Astrocyte (in vitro differentiated cells and primary cell): ENCODE data around the gene MEGF8. TPM values are rescaled to one million over a fixed set of nuclear protein-coding genes. Genes with fewer than 3 reads are reported as not detected.

Source experiments
- DNase-seq: peaks from one replicate; pipeline ENCODE4 v3.0.0-alpha.2; 2010; ENCODE audit warnings: low read depth
- FAIRE-seq: peaks from 2 replicates; lab custom pipeline; 2011; peaks lifted over from hg19 to GRCh38; lab: Jason Lieb, UNC
- H2AFZ ChIP-seq: 2 replicates; pipeline ENCODE4 v1.6.0; 2012; ENCODE audit warnings: low read depth, low read length, inconsistent platforms
- H3K27ac ChIP-seq: 2 replicates; pipeline ENCODE4 v1.5.1; 2011; ENCODE audit warnings: low read depth, low read length, inconsistent platforms
- H3K27me3 ChIP-seq: 2 replicates; pipeline ENCODE4 v1.6.0; 2011; ENCODE audit warnings: low read length, inconsistent platforms; ENCODE audit not compliant: insufficient read depth
- H3K36me3 ChIP-seq: 2 replicates; pipeline ENCODE4 v1.5.1; 2011; ENCODE audit warnings: low read length, inconsistent platforms; ENCODE audit not compliant: insufficient read depth
- H3K4me1 ChIP-seq: 2 replicates; pipeline ENCODE4 v1.5.1; 2011; ENCODE audit warnings: low read length, inconsistent platforms; ENCODE audit not compliant: insufficient read depth
- H3K4me2 ChIP-seq: 2 replicates; pipeline ENCODE4 v1.6.0; 2012; ENCODE audit warnings: low read length, inconsistent platforms
- H3K4me3 ChIP-seq: 2 replicates; pipeline ENCODE4 v1.5.1; 2011; ENCODE audit warnings: low read depth, mild to moderate bottlenecking, low read length, inconsistent platforms; ENCODE audit not compliant: insufficient read depth
- H3K79me2 ChIP-seq: 2 replicates; pipeline ENCODE4 v1.6.0; 2012; ENCODE audit warnings: mild to moderate bottlenecking, low read length, inconsistent platforms; ENCODE audit not compliant: insufficient read depth
- H3K9ac ChIP-seq: 2 replicates; pipeline ENCODE4 v1.6.0; 2012; ENCODE audit warnings: mild to moderate bottlenecking, low read length, inconsistent platforms
- H3K9me3 ChIP-seq: 2 replicates; pipeline ENCODE4 v1.5.1; 2012; ENCODE audit warnings: low read depth, mild to moderate bottlenecking, low read length, inconsistent platforms; ENCODE audit not compliant: insufficient read depth
- H4K20me1 ChIP-seq: 2 replicates; pipeline ENCODE4 v1.6.0; 2012; ENCODE audit warnings: low read length, inconsistent platforms; ENCODE audit not compliant: insufficient read depth
- H3K27ac Mint-ChIP-seq: one replicate; pipeline ENCODE4 v1.8.0; 2021; ENCODE audit warnings: mild to moderate bottlenecking, mixed read lengths; ENCODE audit not compliant: unreplicated experiment
- H3K27me3 Mint-ChIP-seq: one replicate; pipeline ENCODE4 v1.8.0; 2021; ENCODE audit warnings: low read depth, mixed read lengths; ENCODE audit not compliant: unreplicated experiment
- H3K36me3 Mint-ChIP-seq: one replicate; pipeline ENCODE4 v1.8.0; 2021; ENCODE audit warnings: low read depth, mixed read lengths; ENCODE audit not compliant: unreplicated experiment
- H3K4me1 Mint-ChIP-seq: one replicate; pipeline ENCODE4 v1.8.0; 2021; ENCODE audit warnings: low read depth, mixed read lengths; ENCODE audit not compliant: unreplicated experiment
- H3K4me3 Mint-ChIP-seq: one replicate; pipeline ENCODE4 v1.8.0; 2021; ENCODE audit warnings: mild to moderate bottlenecking, moderate library complexity, mixed read lengths; ENCODE audit not compliant: unreplicated experiment
- H3K9me3 Mint-ChIP-seq: one replicate; pipeline ENCODE4 v1.8.0; 2021; ENCODE audit warnings: mild to moderate bottlenecking, mixed read lengths; ENCODE audit not compliant: unreplicated experiment
- CTCF ChIP-seq: IDR thresholded peaks from 2 replicates; pipeline ENCODE4 v1.5.1; 2011; ENCODE audit warnings: low read depth, mild to moderate bottlenecking, inconsistent platforms, low read length, moderate library complexity; ENCODE audit not compliant: insufficient read depth
- EZH2 ChIP-seq: IDR thresholded peaks from 2 replicates; pipeline ENCODE4 v1.6.1; 2012; ENCODE audit warnings: mild to moderate bottlenecking, low read length, inconsistent platforms; ENCODE audit not compliant: insufficient read depth
- total RNA-seq: library from RNA; stranded (reverse); gene quantifications from 2 replicates; pipeline ENCODE4 v1.2.1, GENCODE V29; 2021

MEGF8 gene
- total RNA-seq, 1 donor from 2014 or later: 42.0 TPM

DNA sequence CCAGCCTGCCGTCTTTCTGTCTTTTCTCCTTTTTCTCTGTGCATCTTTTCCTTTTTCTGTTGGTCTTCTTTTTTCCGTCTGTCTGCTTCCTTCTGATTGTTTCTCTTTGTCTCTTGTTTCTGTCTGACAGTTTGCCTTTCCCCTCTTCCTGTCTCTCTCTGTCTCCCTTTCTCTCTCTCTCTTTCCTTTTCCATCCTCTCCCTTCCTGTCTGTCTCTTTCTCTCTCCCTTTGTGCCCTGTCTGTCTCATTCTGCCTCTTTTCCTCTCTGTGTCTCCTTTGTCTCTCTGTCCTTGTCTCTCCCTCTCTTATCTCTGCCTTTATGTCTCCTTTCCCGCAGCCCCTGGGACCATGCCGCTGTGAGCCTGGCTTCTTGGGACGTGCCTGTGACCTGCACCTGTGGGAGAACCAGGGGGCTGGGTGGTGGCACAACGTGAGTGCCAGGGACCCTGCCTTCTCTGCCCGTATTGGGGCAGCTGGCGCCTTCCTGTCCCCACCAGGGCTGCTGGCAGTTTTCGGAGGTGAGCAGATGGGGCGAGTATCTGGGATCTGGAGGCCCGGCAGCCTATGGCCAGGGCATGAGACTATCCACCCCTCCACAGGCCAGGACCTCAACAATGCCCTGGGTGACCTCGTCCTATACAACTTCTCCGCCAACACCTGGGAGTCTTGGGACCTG is 9.4 kb downstream of the MEGF8 start:
- no peak overlapping the region for H2AFZ ChIP-seq
- H3K4me3 ChIP-seq: no peak overlapping the region
- Mint-ChIP-seq H3K27me3 (no peaks in the 10 kb centered on the region), H3K4me1 (peaks cover 7% of the 10 kb centered on the region), H3K36me3 (peaks cover 6% of the 10 kb centered on the region), H3K27ac (no peak overlapping the region), H3K4me3 (no peak overlapping the region), H3K9me3 (no peaks in the 10 kb centered on the region)
- no peak for FAIRE-seq
- H3K79me2 ChIP-seq: peaks cover 13% of the 10 kb centered on the region
- no peaks in the 10 kb centered on the region for H3K4me1 ChIP-seq
- H4K20me1 ChIP-seq: peaks cover 31% of the 10 kb centered on the region
- no peak for DNase-seq
- no peak overlapping the region for H3K9ac ChIP-seq
- H3K36me3 ChIP-seq: no peaks in the 10 kb centered on the region
- TF ChIP-seq CTCF (no peak), EZH2 (no peak)
- H3K9me3 ChIP-seq: no peaks in the 10 kb centered on the region
- no peaks in the 10 kb centered on the region for H3K27me3 ChIP-seq
- no peak overlapping the region for H3K27ac ChIP-seq
- H3K4me2 ChIP-seq: no peak overlapping the region

DNA sequence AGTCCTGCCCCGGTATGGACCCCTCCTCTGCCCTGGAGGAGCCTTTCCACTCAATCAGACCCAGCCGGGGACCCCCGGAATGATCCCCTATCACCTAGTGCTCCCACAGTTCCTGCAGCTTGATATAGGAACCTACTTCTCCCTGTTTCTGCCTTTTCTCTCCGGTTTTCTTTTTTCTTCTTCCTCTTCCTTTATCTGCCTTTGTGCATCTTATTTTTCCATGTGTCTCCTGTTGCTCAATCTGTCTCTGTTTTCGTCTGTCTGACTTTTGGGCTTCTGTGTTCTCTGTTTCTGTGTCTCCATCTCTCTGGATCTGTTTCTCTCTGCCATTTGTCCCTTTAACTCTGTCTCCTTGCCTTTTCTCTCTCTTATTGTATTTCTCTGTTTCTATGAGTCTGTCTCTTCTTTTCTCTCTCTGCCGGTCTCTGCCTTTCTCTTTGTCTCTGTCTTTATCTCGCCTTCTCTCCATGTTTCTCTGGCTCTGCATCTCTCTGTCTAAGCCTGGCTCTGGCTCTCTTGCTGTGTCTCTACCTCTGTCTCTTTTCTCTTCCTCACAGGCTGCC is 10.0 kb downstream of the MEGF8 start:
- FAIRE-seq: no peak
- no peak overlapping the region for H3K9ac ChIP-seq

More for the DNA sequence above, 10.0 kb downstream of the MEGF8 start:
- no peaks in the 10 kb centered on the region for H3K27me3 Mint-ChIP-seq
- Histone ChIP-seq H3K27me3 (no peaks in the 10 kb centered on the region), H3K4me2 (no peak overlapping the region), H4K20me1 (peaks cover 24% of the 10 kb centered on the region), H3K27ac (no peak overlapping the region), H3K9me3 (no peaks in the 10 kb centered on the region), H3K79me2 (peaks cover 9% of the 10 kb centered on the region), H3K36me3 (no peaks in the 10 kb centered on the region), H3K4me3 (no peak overlapping the region), H2AFZ (no peak overlapping the region), H3K4me1 (no peaks in the 10 kb centered on the region)
- H3K9me3 Mint-ChIP-seq: no peaks in the 10 kb centered on the region
- no peak for DNase-seq
- H3K27ac Mint-ChIP-seq: no peak overlapping the region
- H3K4me3 Mint-ChIP-seq: no peak overlapping the region
- peaks cover 6% of the 10 kb centered on the region for H3K36me3 Mint-ChIP-seq
- TF ChIP-seq CTCF (no peak), EZH2 (no peak)
- H3K4me1 Mint-ChIP-seq: peaks cover 2% of the 10 kb centered on the region
